K562 (cell line): ENCODE data around the gene KRTAP4-12.

Source experiments
- FIP1L1 ChIP-seq: fragments of 200-400 bp; formaldehyde crosslinking; IDR thresholded peaks from 2 replicates; pipeline ENCODE4 v1.6.1; 2018; ENCODE audit warnings: mild to moderate bottlenecking, low read depth, low read length; ENCODE audit not compliant: poor library complexity, severe bottlenecking
- POLR2AphosphoS2 ChIP-seq: IDR thresholded peaks from 2 replicates; pipeline ENCODE4 v1.6.1; 2012; ENCODE audit warnings: low read length, improper control_type of control experiment
- POLR2AphosphoS5 ChIP-seq: IDR thresholded peaks from 2 replicates; pipeline ENCODE4 v1.6.1; 2011; ENCODE audit warnings: mild to moderate bottlenecking, low read depth, low read length, moderate library complexity; ENCODE audit not compliant: control insufficient read depth, insufficient read depth
- ZBTB43 ChIP-seq: sonication (generic); formaldehyde crosslinking; IDR thresholded peaks from 2 replicates; pipeline ENCODE4 v1.8.0; 2023; ENCODE audit warnings: mild to moderate bottlenecking, missing genetic modification reagents
- TF ChIP-seq, protein P1 (sequence below), 2 experiments: IDR thresholded peaks in 1 of 2; conservative IDR thresholded peaks in 1 of 2; 2 replicates each; pipeline ENCODE4 v1.6.1; 2016; ENCODE audit warnings: low read depth in 2 of 2, mild to moderate bottlenecking in 1 of 2, missing compliant biosample characterization in 1 of 2, missing genetic modification characterization in 1 of 2, moderate library complexity in 1 of 2
- TF ChIP-seq, protein P2 (sequence below), 3 experiments: IDR thresholded peaks in 2 of 3; conservative IDR thresholded peaks in 1 of 3; 2 replicates each; pipeline ENCODE4 v1.5.1; 2011 to 2012; ENCODE audit warnings: low read length in 3 of 3, mild to moderate bottlenecking in 3 of 3, control low read depth in 2 of 3, improper control_type of control experiment in 1 of 3, inconsistent platforms in 1 of 3, low read depth in 1 of 3, mixed read lengths in 1 of 3, moderate library complexity in 1 of 3; ENCODE audit not compliant: insufficient read depth in 2 of 3
- TF ChIP-seq, protein P3 (sequence below): fragments of 450-650 bp; IDR thresholded peaks from one replicate; pipeline ENCODE4 v1.6.1; 2018; ENCODE audit warnings: mild to moderate bottlenecking, moderate library complexity; ENCODE audit not compliant: partially characterized antibody

- TF ChIP-seq FIP1L1 (no peak), POLR2AphosphoS2 (no peak), ZBTB43 (no peak), POLR2AphosphoS5 (no peak)
- TF ChIP-seq, protein P1, sequence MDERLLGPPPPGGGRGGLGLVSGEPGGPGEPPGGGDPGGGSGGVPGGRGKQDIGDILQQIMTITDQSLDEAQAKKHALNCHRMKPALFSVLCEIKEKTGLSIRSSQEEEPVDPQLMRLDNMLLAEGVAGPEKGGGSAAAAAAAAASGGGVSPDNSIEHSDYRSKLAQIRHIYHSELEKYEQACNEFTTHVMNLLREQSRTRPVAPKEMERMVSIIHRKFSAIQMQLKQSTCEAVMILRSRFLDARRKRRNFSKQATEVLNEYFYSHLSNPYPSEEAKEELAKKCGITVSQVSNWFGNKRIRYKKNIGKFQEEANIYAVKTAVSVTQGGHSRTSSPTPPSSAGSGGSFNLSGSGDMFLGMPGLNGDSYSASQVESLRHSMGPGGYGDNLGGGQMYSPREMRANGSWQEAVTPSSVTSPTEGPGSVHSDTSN (CRISPR knock-in tag; IDR thresholded peaks at IDR 0.05; ENCODE audit: low read depth), result no peak
- TF ChIP-seq, protein P1 (tag; conservative IDR thresholded peaks at IDR 0.05; ENCODE audit: low read depth), result no peak
- TF ChIP-seq, protein P2, sequence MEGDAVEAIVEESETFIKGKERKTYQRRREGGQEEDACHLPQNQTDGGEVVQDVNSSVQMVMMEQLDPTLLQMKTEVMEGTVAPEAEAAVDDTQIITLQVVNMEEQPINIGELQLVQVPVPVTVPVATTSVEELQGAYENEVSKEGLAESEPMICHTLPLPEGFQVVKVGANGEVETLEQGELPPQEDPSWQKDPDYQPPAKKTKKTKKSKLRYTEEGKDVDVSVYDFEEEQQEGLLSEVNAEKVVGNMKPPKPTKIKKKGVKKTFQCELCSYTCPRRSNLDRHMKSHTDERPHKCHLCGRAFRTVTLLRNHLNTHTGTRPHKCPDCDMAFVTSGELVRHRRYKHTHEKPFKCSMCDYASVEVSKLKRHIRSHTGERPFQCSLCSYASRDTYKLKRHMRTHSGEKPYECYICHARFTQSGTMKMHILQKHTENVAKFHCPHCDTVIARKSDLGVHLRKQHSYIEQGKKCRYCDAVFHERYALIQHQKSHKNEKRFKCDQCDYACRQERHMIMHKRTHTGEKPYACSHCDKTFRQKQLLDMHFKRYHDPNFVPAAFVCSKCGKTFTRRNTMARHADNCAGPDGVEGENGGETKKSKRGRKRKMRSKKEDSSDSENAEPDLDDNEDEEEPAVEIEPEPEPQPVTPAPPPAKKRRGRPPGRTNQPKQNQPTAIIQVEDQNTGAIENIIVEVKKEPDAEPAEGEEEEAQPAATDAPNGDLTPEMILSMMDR (IDR thresholded peaks at IDR 0.05 in 2 of 3, conservative IDR thresholded peaks at IDR 0.05 in 1 of 3; ENCODE audit: insufficient read depth in 2 of 3, low read depth in 1 of 3, low read length in 3 of 3), result no peak
- TF ChIP-seq, protein P3, sequence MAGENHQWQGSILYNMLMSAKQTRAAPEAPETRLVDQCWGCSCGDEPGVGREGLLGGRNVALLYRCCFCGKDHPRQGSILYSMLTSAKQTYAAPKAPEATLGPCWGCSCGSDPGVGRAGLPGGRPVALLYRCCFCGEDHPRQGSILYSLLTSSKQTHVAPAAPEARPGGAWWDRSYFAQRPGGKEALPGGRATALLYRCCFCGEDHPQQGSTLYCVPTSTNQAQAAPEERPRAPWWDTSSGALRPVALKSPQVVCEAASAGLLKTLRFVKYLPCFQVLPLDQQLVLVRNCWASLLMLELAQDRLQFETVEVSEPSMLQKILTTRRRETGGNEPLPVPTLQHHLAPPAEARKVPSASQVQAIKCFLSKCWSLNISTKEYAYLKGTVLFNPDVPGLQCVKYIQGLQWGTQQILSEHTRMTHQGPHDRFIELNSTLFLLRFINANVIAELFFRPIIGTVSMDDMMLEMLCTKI, result no peak
Observed at GRCh38 chr17:41111151-41111885, 12.7 kb downstream of the KRTAP4-12 start.
